ENCODE measurements around the gene TUBGCP2. TPM values are rescaled to one million over a fixed set of nuclear protein-coding genes. Genes with fewer than 3 reads are reported as not detected.

The TUBGCP2 gene
- total RNA-seq, 1 experiment from 2014 or later = 52.4 TPM

DNA sequence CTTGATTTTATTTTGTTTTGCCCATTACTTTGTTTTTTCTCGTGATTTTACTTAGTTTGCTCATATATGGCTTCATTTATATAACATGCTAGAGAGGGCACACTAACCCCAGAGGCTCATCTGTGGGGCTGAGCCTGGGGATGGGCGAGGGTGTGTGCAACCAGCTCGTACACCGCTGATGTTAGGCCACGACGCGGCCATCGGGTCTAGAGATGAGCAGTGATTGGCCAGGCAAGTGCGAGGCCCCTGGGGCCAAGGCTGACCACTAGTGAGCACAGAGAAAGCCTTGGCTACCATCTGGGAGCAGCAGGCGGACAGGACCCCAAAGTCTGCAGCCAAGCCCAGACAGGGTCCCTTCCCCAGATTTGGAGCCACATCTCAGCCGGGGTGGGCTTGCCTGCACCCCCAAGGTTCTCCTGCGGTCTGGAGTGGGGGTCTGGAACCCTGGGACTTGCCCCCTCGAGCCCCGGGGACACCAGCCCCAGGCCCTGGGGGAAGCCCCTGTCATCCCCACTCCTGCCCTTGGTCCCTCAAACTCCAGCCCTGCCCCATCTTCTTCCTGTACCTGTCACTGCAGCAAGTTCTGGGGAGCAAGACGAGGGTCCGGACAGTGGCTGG is 45.4 kb upstream of the TUBGCP2 start:
- DNase-seq = no peak
- no peaks in the 10 kb centered on the region for H3K4me1 ChIP-seq (ENCODE audit: insufficient read depth, low read length)
- H4K5ac ChIP-seq (ENCODE audit: insufficient read length, low read depth, low read length) = no peak overlapping the region
- no peak overlapping the region for H4K91ac ChIP-seq (ENCODE audit: insufficient read length, low read depth, low read length)
- no peak overlapping the region for H2BK12ac ChIP-seq (ENCODE audit: insufficient read length, low read depth, low read length)
- no peak overlapping the region for H2BK15ac ChIP-seq (ENCODE audit: low read depth, low read length)
- Mint-ChIP-seq H3K27me3 (ENCODE audit: low read depth) (peaks cover 8% of the 10 kb centered on the region), H3K36me3 (ENCODE audit: insufficient read depth in 1 of 3, low read depth in 3 of 3) (peaks cover 0 to 3% (median 3%) of the 10 kb centered on the region in 3 experiments; a peak in 1 of 7 replicates), H3K4me1 (peaks cover 2 to 10% of the 10 kb centered on the region in 2 experiments; a peak in 2 of 4 replicates), H3K27ac (no peak overlapping the region), H3K9me3 (no peaks in the 10 kb centered on the region), H3K4me3 (no peak overlapping the region; a peak in 1 of 5 replicates)
- no peak overlapping the region for H3K23ac ChIP-seq (ENCODE audit: insufficient read length, low read depth, low read length)
- no peak overlapping the region for H2BK120ac ChIP-seq (ENCODE audit: low read depth, low read length, poor library complexity, severe bottlenecking)
- no peak overlapping the region for H3K14ac ChIP-seq (ENCODE audit: insufficient read depth, low read length)
- no peak overlapping the region for H2BK20ac ChIP-seq (ENCODE audit: low read depth, low read length, poor library complexity, severe bottlenecking)
- H3K4ac ChIP-seq (ENCODE audit: low read depth, low read length) = no peak overlapping the region
- no peak overlapping the region for H2BK5ac ChIP-seq (ENCODE audit: insufficient read length, low read length)
- H2AFZ ChIP-seq (ENCODE audit: low read length) = no peak overlapping the region
- no peaks in the 10 kb centered on the region for H4K20me1 ChIP-seq (ENCODE audit: control insufficient read depth, insufficient read depth, insufficient read length)
- no peaks in the 10 kb centered on the region for H3K79me2 ChIP-seq (ENCODE audit: insufficient read depth, low read length)
- no peaks in the 10 kb centered on the region for H3K9me3 ChIP-seq (ENCODE audit: control insufficient read depth, low read depth, low read length)
- H3K79me1 ChIP-seq (ENCODE audit: insufficient read depth, low read depth, low read length, poor library complexity, severe bottlenecking) = no peaks in the 10 kb centered on the region
- no peaks in the 10 kb centered on the region for H3K23me2 ChIP-seq (ENCODE audit: insufficient read length, low read depth, low read length, poor library complexity, severe bottlenecking)
- H3T11ph ChIP-seq (ENCODE audit: low read length) = no peak overlapping the region
- TF ChIP-seq, protein P1, sequence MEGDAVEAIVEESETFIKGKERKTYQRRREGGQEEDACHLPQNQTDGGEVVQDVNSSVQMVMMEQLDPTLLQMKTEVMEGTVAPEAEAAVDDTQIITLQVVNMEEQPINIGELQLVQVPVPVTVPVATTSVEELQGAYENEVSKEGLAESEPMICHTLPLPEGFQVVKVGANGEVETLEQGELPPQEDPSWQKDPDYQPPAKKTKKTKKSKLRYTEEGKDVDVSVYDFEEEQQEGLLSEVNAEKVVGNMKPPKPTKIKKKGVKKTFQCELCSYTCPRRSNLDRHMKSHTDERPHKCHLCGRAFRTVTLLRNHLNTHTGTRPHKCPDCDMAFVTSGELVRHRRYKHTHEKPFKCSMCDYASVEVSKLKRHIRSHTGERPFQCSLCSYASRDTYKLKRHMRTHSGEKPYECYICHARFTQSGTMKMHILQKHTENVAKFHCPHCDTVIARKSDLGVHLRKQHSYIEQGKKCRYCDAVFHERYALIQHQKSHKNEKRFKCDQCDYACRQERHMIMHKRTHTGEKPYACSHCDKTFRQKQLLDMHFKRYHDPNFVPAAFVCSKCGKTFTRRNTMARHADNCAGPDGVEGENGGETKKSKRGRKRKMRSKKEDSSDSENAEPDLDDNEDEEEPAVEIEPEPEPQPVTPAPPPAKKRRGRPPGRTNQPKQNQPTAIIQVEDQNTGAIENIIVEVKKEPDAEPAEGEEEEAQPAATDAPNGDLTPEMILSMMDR (conservative IDR thresholded peaks at IDR 0.05) = no peak
- no peak overlapping the region for H4K8ac ChIP-seq (replicated peaks; ENCODE audit: insufficient read length, low read depth, low read length)
- H2AK5ac ChIP-seq (ENCODE audit: insufficient read length, low read length) = no peak overlapping the region
- H3K4me2 ChIP-seq (ENCODE audit: insufficient read depth, insufficient read length, low read length) = no peak overlapping the region
- H3K27ac ChIP-seq (ENCODE audit: insufficient read length, low read depth, low read length) = no peak overlapping the region
- no peak overlapping the region for H3K18ac ChIP-seq (ENCODE audit: insufficient read length, low read depth, low read length)
- H3K56ac ChIP-seq (ENCODE audit: insufficient read length, low read depth, low read length) = no peak overlapping the region
- H3K27me3 ChIP-seq (ENCODE audit: insufficient read depth, low read length) = no peaks in the 10 kb centered on the region
- no peak overlapping the region for H3K9ac ChIP-seq (ENCODE audit: extremely low read depth, insufficient read length, low read length)
- no CpG with 5 or more reads among the region's 16 CpGs for WGBS (ENCODE audit: extremely low coverage, insufficient read length, low lambda C conversion rate)

Data from H9 (cell line).